Ovary (tissue), 3 donors: ENCODE data around the gene IQCF2.

Experiments
- CTCF ChIP-seq, 3 donors: fragments of 450-650 bp in 2 of 3; fragments of 200-600 bp in 1 of 3; IDR thresholded peaks; one replicate each; pipeline versions ENCODE4 v1.5.1 to v1.8.0; 2016 to 2022; ENCODE audit warnings: antibody characterized with exemption in 3 of 3, mild to moderate bottlenecking in 1 of 3
- POLR2A ChIP-seq: fragments of 450-650 bp; IDR thresholded peaks from one replicate; pipeline ENCODE4 v1.6.1; 2017; ENCODE audit warnings: antibody characterized with exemption, mild to moderate bottlenecking, moderate library complexity
- donor health status: DM: no; HTN: no; CAD: no.

GRCh38 chr3:51887620-51888019 lies 26.2 kb downstream of the IQCF2 start:
- no peak for TF ChIP-seq CTCF (IDR thresholded peaks at IDR 0.05)
- no peak for TF ChIP-seq POLR2A
